Heart left ventricle (tissue), 16 donors: ENCODE results near the gene PTPRN2. TPM values are rescaled to one million over a fixed set of nuclear protein-coding genes. Genes with fewer than 3 reads are reported as not detected.

ENCODE experiments used
- ATAC-seq, 4 donors: fragments of 200-7000 bp; cut with Tn5 transposase; one replicate each; pipeline ENCODE4 v1.9.1; 2020 to 2022; ENCODE audit warnings: moderate library complexity in 4 of 4, mild to moderate bottlenecking in 3 of 4, moderate number of reproducible peaks in 1 of 4
- DNase-seq, 5 donors: peaks; one replicate each; pipeline ENCODE4 v3.0.0-alpha.2; 2020
- H3K27ac ChIP-seq, 12 donors: fragments of 200-600 bp; sonication (generic) in 4 of 12; one replicate each; pipeline versions ENCODE4 v1.5.0 to v1.8.0; 2016 to 2022; ENCODE audit warnings: mild to moderate bottlenecking in 2 of 12
- H3K27me3 ChIP-seq, 9 donors: fragments of 200-600 bp; sonication (generic) in 2 of 9; one replicate each; pipeline versions ENCODE4 v1.5.1 to v1.8.0; 2016 to 2022; ENCODE audit warnings: mild to moderate bottlenecking in 3 of 9
- H3K36me3 ChIP-seq, 9 donors: fragments of 200-600 bp; sonication (generic) in 2 of 9; one replicate each; pipeline versions ENCODE4 v1.5.0 to v1.8.0; 2018 to 2022; ENCODE audit warnings: mild to moderate bottlenecking in 2 of 9
- H3K4me1 ChIP-seq, 12 donors: fragments of 200-600 bp; sonication (generic) in 4 of 12; one replicate each; pipeline versions ENCODE4 v1.5.0 to v1.8.0; 2016 to 2022; ENCODE audit warnings: mild to moderate bottlenecking in 3 of 12
- H3K4me3 ChIP-seq, 12 donors: fragments of 200-600 bp; sonication (generic) in 4 of 12; one replicate each; pipeline versions ENCODE4 v1.5.0 to v1.8.0; 2017 to 2022; ENCODE audit warnings: mild to moderate bottlenecking in 9 of 12, moderate library complexity in 4 of 12
- H3K9me3 ChIP-seq, 12 donors: fragments of 200-600 bp; sonication (generic) in 4 of 12; one replicate each; pipeline versions ENCODE4 v1.5.0 to v1.8.0; 2016 to 2022; ENCODE audit warnings: mild to moderate bottlenecking in 1 of 12
- CTCF ChIP-seq, 12 donors: fragments of 200-600 bp; sonication (generic) in 4 of 12; IDR thresholded peaks; one replicate each; pipeline versions ENCODE4 v1.5.0 to v1.8.0; 2018 to 2022; ENCODE audit warnings: antibody characterized with exemption in 12 of 12, mild to moderate bottlenecking in 5 of 12
- POLR2A ChIP-seq, 2 donors: fragments of 450-650 bp; IDR thresholded peaks; one replicate each; pipeline ENCODE4 v1.6.1; 2017; ENCODE audit warnings: antibody characterized with exemption in 2 of 2, mild to moderate bottlenecking in 2 of 2, moderate library complexity in 2 of 2
- WGBS, 4 donors: extraction: QIAGEN DNeasy Blood & Tissue Kit in 2 of 4; methylation state at CpG; one replicate each; pipeline versions ENCODE4 v1.1.5 to v1.1.7; 2013 to 2018; 5-methylcytosine and 5-hydroxymethylcytosine counted together
- intact Hi-C, 10 donors: fragments of 100-400 bp; cut with DNase I; formaldehyde crosslinking; loops; one replicate each; pipeline versions ENCODE4 v1.11.1 to v1.14.2; 2022
- polyA plus RNA-seq, 2 donors: library from polyadenylated mRNA; stranded (reverse); fragments of 200-250 nt; gene quantifications; one replicate each; pipeline ENCODE4 v1.2.3, GENCODE V29; 2013
- total RNA-seq, 9 donors: library from RNA; depleted of rRNA in 2 of 9; stranded (reverse); fragments of >200 nt in 2 of 9; fragmentation: NEBNext Ultra II Directional in 3 of 9; extraction: Animal tissue kit (Norgen Biotek cat#: 25700) in 3 of 9; gene quantifications; one replicate each; pipeline versions ENCODE4 v1.1.0 to v1.2.4, GENCODE V29; 2016 to 2023
- donor health status: ischemic (EF 13 %, LVEDD 7.1; RV severe dilation, severe dysfunction).
- donor health status: healthy with polysubstance abuse.
- donor health status: DM: no; HTN: yes; CAD: no.
- donor health status: DM: no; HTN: no; CAD: no.
- donor health status: ischemic (EF 25% LVEDD 6.9; RV normal size, moderate dysfunction).
- donor health status: ischemic (EF 25% LVEDD 5.7; RV mildly dilated, moderate dysfunction).
- donor health status: healthy.
- donor health status: DM: yes; HTN: yes; CAD: no.
- donor health status: ischemic (EF 35%, LVEDD 5.7; RV mildly dilated, moderate dysfunction).
- donor health status: nonischemic (EF 11% LVEDD 7.7; RV severe dilation, severe dysfunction).
- donor health status: DM: yes; HTN: yes; CAD: no.
- donor health status: PGD.
- donor health status: ischemic (EF 29% LVEDD 5.4; RV normal size, mild dysfunction).
- donor health status: nonischemic (EF 23%, LVEDD 6.1; RV moderate dilation, normal function).

Gene PTPRN2
- total and polyA plus RNA-seq, 11 donors, result 0.61 to 2.3 (median 1.3) TPM

GRCh38 chr7:157846271-157846670 is 741.4 kb downstream of the PTPRN2 start:
- TF ChIP-seq CTCF (IDR thresholded peaks at IDR 0.05) (no peak), POLR2A (IDR thresholded peaks at IDR 0.05) (no peak)
- 70 to 77% (median 73%) methylated on average over 11 of the region's 11 CpGs for WGBS, 4 donors
- H3K4me1 ChIP-seq, result peaks cover 0 to 1% (median 0%) of the 10 kb centered on the region in 12 donors
- intact Hi-C loops, result no loop called here
- no peak overlapping the region for H3K4me3 ChIP-seq
- no peak overlapping the region for H3K27ac ChIP-seq
- DNase-seq (no peak), ATAC-seq (no peak)
- no peaks in the 10 kb centered on the region for H3K36me3 ChIP-seq
- peaks cover 0 to 47% (median 0%) of the 10 kb centered on the region in 9 donors for H3K27me3 ChIP-seq
- H3K9me3 ChIP-seq, result no peaks in the 10 kb centered on the region

- WGBS, 4 donors, result 87 to 91% (median 90%) methylated on average over 21 of the region's 21 CpGs
- DNase-seq, result no peak
- intact Hi-C loops, result no loop called here
Observed at GRCh38 chr7:157845203-157845835, 742.3 kb downstream of the PTPRN2 start.

GRCh38 chr7:157844611-157845010 is 743.0 kb downstream of the PTPRN2 start:
- Histone ChIP-seq H3K9me3 (no peaks in the 10 kb centered on the region), H3K36me3 (no peaks in the 10 kb centered on the region), H3K4me1 (no peaks in the 10 kb centered on the region), H3K4me3 (no peak overlapping the region), H3K27ac (no peak overlapping the region), H3K27me3 (peaks cover 0 to 44% (median 4%) of the 10 kb centered on the region in 9 donors)
- intact Hi-C loops, result no loop called here
- DNase-seq, result no peak
- WGBS, 4 donors, result 86 to 91% (median 87%) methylated on average over 15 to 17 of the region's 17 CpGs
- ATAC-seq, result no peak
- TF ChIP-seq CTCF (IDR thresholded peaks at IDR 0.05), result no peak
- TF ChIP-seq POLR2A (IDR thresholded peaks at IDR 0.05), result no peak

More at GRCh38 chr7:157845203-157845835, 742.3 kb downstream of the PTPRN2 start:
- no peak overlapping the region for H3K27ac ChIP-seq
- no peak for ATAC-seq
- no peaks in the 10 kb centered on the region for H3K36me3 ChIP-seq
- no peak for TF ChIP-seq POLR2A (IDR thresholded peaks at IDR 0.05)
- no peak for TF ChIP-seq CTCF (IDR thresholded peaks at IDR 0.05)
- no peak overlapping the region for H3K4me3 ChIP-seq
- H3K9me3 ChIP-seq, result no peaks in the 10 kb centered on the region
- H3K27me3 ChIP-seq, result peaks cover 0 to 44% (median 4%) of the 10 kb centered on the region in 9 donors
- H3K4me1 ChIP-seq, result no peaks in the 10 kb centered on the region

GRCh38 chr7:157844141-157844540 is 743.5 kb downstream of the PTPRN2 start:
- TF ChIP-seq CTCF (IDR thresholded peaks at IDR 0.05) (no peak), POLR2A (IDR thresholded peaks at IDR 0.05) (no peak)
- no peak for DNase-seq
- Histone ChIP-seq H3K4me1 (no peaks in the 10 kb centered on the region), H3K9me3 (no peaks in the 10 kb centered on the region), H3K27ac (no peak overlapping the region), H3K36me3 (no peaks in the 10 kb centered on the region), H3K27me3 (peaks cover 0 to 44% (median 4%) of the 10 kb centered on the region in 9 donors), H3K4me3 (no peak overlapping the region)
- intact Hi-C loops, result no loop called here
- ATAC-seq, result no peak
- 66 to 84% (median 81%) methylated on average over 9 of the region's 9 CpGs for WGBS, 4 donors
